B cell (primary cell): ENCODE data around the gene MSLN. TPM values are rescaled to one million over a fixed set of nuclear protein-coding genes. Genes with fewer than 3 reads are reported as not detected.

ENCODE experiments used
- ATAC-seq: fragments of 200-7000 bp; cut with Tn5 transposase; one replicate; pipeline ENCODE4 v1.10.0; 2021; ENCODE audit warnings: low read depth, mild to moderate bottlenecking, moderate number of reproducible peaks, moderate library complexity
- CTCF ChIA-PET: fragments of 350-600 bp; sonication (Branson Sonifier 250); formaldehyde crosslinking; loops from one replicate; lab custom pipeline; 2021; ENCODE audit warnings: antibody characterized with exemption, inconsistent platforms; lab: Charles Lee
- POLR2A ChIA-PET: fragments of 350-600 bp; sonication (Branson Sonifier 250); formaldehyde crosslinking; loops from one replicate; lab custom pipeline; 2021; ENCODE audit warnings: antibody characterized with exemption; lab: Charles Lee
- DNase-seq: peaks from one replicate; pipeline ENCODE4 v3.0.0; 2013
- H2AFZ ChIP-seq: 2 replicates; pipeline ENCODE4 v1.6.1; 2012; ENCODE audit warnings: mild to moderate bottlenecking, low read depth, low read length; ENCODE audit not compliant: insufficient read depth, poor library complexity, severe bottlenecking
- H3K27ac ChIP-seq, 2 donors: 1 replicate in 1 of 2; 2 replicates in 1 of 2; pipeline ENCODE4 v1.5.1; 2012 to 2013; ENCODE audit warnings: low read length in 2 of 2, mild to moderate bottlenecking in 2 of 2, moderate library complexity in 1 of 2
- H3K27me3 ChIP-seq, 4 experiments: fragments of 200-600 bp in 1 of 4; sonication (generic) in 1 of 4; replicated peaks in 1 of 4; 1 replicate in 2 of 4; 2 replicates in 2 of 4; pipeline versions ENCODE4 v1.6.1 to v1.7.0; 2013 to 2016; ENCODE audit warnings: low read length in 3 of 4, mild to moderate bottlenecking in 2 of 4, mixed read lengths in 1 of 4, moderate library complexity in 1 of 4; ENCODE audit not compliant: insufficient read depth in 4 of 4, control insufficient read depth in 3 of 4; ENCODE audit errors: control extremely low read depth in 1 of 4
- H3K36me3 ChIP-seq, 2 experiments: replicated peaks in 1 of 2; 1 replicate in 1 of 2; 2 replicates in 1 of 2; pipeline versions ENCODE4 v1.6.1 to v1.7.1; 2013; ENCODE audit warnings: low read length in 1 of 2; ENCODE audit not compliant: insufficient read depth in 2 of 2, control insufficient read depth in 1 of 2; ENCODE audit errors: control extremely low read depth in 1 of 2, extremely low read depth in 1 of 2
- H3K4me1 ChIP-seq, 2 donors: fragments of 200-600 bp in 1 of 2; sonication (generic) in 1 of 2; 1 replicate in 1 of 2; 2 replicates in 1 of 2; pipeline versions ENCODE4 v1.5.1 to v1.6.1; 2013 to 2017; ENCODE audit warnings: low read length in 2 of 2; ENCODE audit not compliant: control insufficient read depth in 2 of 2, insufficient read depth in 2 of 2
- H3K4me2 ChIP-seq: replicated peaks from 2 replicates; pipeline ENCODE3; 2012; ENCODE audit warnings: mild to moderate bottlenecking, low read depth, low read length; ENCODE audit not compliant: poor library complexity, severe bottlenecking
- H3K4me3 ChIP-seq, 5 experiments: fragments of 200-600 bp in 1 of 5; sonication (generic) in 1 of 5; 1 replicate in 3 of 5; 2 replicates in 2 of 5; pipeline versions ENCODE4 v1.5.1 to v1.7.0; 2011 to 2016; ENCODE audit warnings: low read length in 4 of 5, mild to moderate bottlenecking in 4 of 5, low read depth in 2 of 5, control low read depth in 1 of 5, moderate library complexity in 1 of 5; ENCODE audit not compliant: insufficient read depth in 1 of 5; ENCODE audit errors: control extremely low read depth in 1 of 5, extremely low read depth in 1 of 5
- H3K79me2 ChIP-seq: fragments of 200-600 bp; sonication (generic); one replicate; pipeline ENCODE4 v1.6.0; 2016; ENCODE audit warnings: low read length; ENCODE audit not compliant: control insufficient read depth, insufficient read depth
- H3K9ac ChIP-seq: fragments of 200-600 bp; sonication (generic); 2 replicates; pipeline ENCODE4 v1.6.1; 2017; ENCODE audit warnings: mild to moderate bottlenecking, low read length, moderate library complexity
- H3K9me3 ChIP-seq, 3 donors: one replicate each; pipeline versions ENCODE4 v1.6.1 to v1.7.1; 2013; ENCODE audit warnings: low read length in 2 of 3; ENCODE audit not compliant: control insufficient read depth in 2 of 3, insufficient read depth in 1 of 3; ENCODE audit errors: control extremely low read depth in 1 of 3
- H4K20me1 ChIP-seq: 2 replicates; pipeline ENCODE4 v1.6.0; 2012; ENCODE audit warnings: mild to moderate bottlenecking, low read length; ENCODE audit not compliant: insufficient read depth, control insufficient read depth, poor library complexity, severe bottlenecking
- H3K27ac Mint-ChIP-seq: one replicate; pipeline ENCODE4 v1.8.0; 2021; ENCODE audit warnings: mixed read lengths
- H3K27me3 Mint-ChIP-seq: one replicate; pipeline ENCODE4 v1.8.0; 2021; ENCODE audit warnings: mixed read lengths
- H3K4me1 Mint-ChIP-seq: one replicate; pipeline ENCODE4 v1.8.0; 2021; ENCODE audit warnings: mixed read lengths
- H3K4me3 Mint-ChIP-seq: one replicate; pipeline ENCODE4 v1.8.0; 2021; ENCODE audit warnings: mixed read lengths
- H3K9me3 Mint-ChIP-seq: one replicate; pipeline ENCODE4 v1.8.0; 2022; ENCODE audit warnings: mixed read lengths; ENCODE audit not compliant: insufficient read depth
- CTCF ChIP-seq: fragments of 200-600 bp; IDR thresholded peaks from one replicate; pipeline ENCODE4 v1.8.0; 2022; ENCODE audit warnings: antibody characterized with exemption, mild to moderate bottlenecking
- EZH2 ChIP-seq: IDR thresholded peaks from 2 replicates; pipeline ENCODE4 v1.6.1; 2012; ENCODE audit warnings: borderline replicate concordance, low read depth, mild to moderate bottlenecking, moderate library complexity, low read length; ENCODE audit not compliant: insufficient read depth, poor library complexity, severe bottlenecking
- WGBS: methylation state at CpG from one replicate; pipeline ENCODE4 v1.1.5; 2013; ENCODE audit warnings: missing lambda C conversion rate; ENCODE audit not compliant: insufficient coverage; 5-methylcytosine and 5-hydroxymethylcytosine counted together
- intact Hi-C: fragments of 100-400 bp; cut with micrococcal nuclease; formaldehyde crosslinking; loops from one replicate; pipeline ENCODE4 v1.10.0; 2022
- polyA plus RNA-seq: library from polyadenylated mRNA; depleted of rRNA; stranded (reverse); fragments of >200 nt; gene quantifications from 2 replicates; pipeline ENCODE4 v1.2.3, GENCODE V29; 2012
- total RNA-seq, 2 donors: library from RNA; stranded (reverse); fragments of 120-200 nt in 1 of 2; gene quantifications; 1 replicate in 1 of 2; 2 replicates in 1 of 2; pipeline versions ENCODE4 v1.2.3 to v1.2.4, GENCODE V29; 2013 to 2022

MSLN gene
- total and polyA plus RNA-seq, 2 donors (not counting 1 experiment from before 2014, with no cell fraction given): not detected

DNA sequence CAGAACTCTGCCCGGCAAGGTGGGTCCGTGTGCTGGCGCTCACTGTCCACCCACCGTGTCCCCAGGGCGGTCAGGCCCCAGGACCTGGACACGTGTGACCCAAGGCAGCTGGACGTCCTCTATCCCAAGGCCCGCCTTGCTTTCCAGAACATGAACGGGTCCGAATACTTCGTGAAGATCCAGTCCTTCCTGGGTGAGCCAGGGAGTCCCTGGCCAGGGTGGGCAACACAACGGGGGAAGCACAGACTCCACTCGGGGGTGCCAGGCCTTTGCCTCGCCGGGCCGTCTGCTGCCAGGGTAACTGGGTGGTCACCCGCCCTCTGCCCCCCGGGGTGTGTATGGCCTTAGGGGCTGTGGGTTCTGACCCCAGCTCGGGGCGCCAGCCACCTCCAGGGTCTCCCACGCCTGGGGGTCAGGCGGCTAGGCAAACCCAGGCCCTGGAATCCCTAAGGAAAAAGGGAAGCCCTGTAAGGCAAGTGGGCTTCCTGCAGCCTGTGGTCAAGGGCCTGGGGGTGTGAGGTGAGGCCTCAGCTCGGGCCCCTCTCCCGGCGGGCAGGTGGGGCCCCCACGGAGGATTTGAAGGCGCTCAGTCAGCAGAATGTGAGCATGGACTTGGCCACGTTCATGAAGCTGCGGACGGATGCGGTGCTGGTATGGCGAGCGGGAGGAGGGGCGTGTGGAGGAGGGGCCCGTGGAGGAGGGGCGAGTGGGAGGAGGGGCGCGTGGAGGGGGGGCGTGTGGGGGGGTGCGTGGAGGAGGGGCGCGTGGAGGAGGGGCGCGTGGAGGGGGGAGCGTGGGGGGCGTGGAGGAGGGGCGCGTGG is 6.5 kb downstream of the MSLN start:
- intact Hi-C loops: no loop called here
- no peaks in the 10 kb centered on the region for H3K9me3 Mint-ChIP-seq
- TF ChIP-seq EZH2 (no peak), CTCF (no peak)

GRCh38 chr16:767743-768235 is 7.3 kb downstream of the MSLN start:
- no peaks in the 10 kb centered on the region for H3K9me3 Mint-ChIP-seq
- Histone ChIP-seq H3K4me1 (peaks cover 0 to 3% of the 10 kb centered on the region in 2 donors), H3K4me2 (no peak overlapping the region), H3K9ac (no peak overlapping the region), H4K20me1 (no peaks in the 10 kb centered on the region), H3K79me2 (no peaks in the 10 kb centered on the region), H2AFZ (no peak overlapping the region), H3K27ac (no peak overlapping the region), H3K36me3 (no peaks in the 10 kb centered on the region), H3K27me3 (peaks cover 0 to 10% (median 0%) of the 10 kb centered on the region in 4 experiments), H3K4me3 (no peak overlapping the region), H3K9me3 (no peaks in the 10 kb centered on the region)
- H3K27ac Mint-ChIP-seq: no peak overlapping the region
- H3K4me3 Mint-ChIP-seq: no peak overlapping the region
- POLR2A ChIA-PET: no interaction called here
- no peaks in the 10 kb centered on the region for H3K4me1 Mint-ChIP-seq
- WGBS: 74% methylated on average over 3 of the region's 38 CpGs
- DNase-seq (no peak), ATAC-seq (no peak)
- CTCF ChIA-PET: no interaction called here
- TF ChIP-seq CTCF (no peak), EZH2 (no peak)
- intact Hi-C loops: no loop called here
- no peaks in the 10 kb centered on the region for H3K27me3 Mint-ChIP-seq

More for the DNA sequence above, 6.5 kb downstream of the MSLN start:
- Histone ChIP-seq H3K9me3 (no peaks in the 10 kb centered on the region), H3K27ac (no peak overlapping the region), H2AFZ (no peak overlapping the region), H3K36me3 (no peaks in the 10 kb centered on the region), H3K4me3 (no peak overlapping the region), H4K20me1 (no peaks in the 10 kb centered on the region), H3K4me2 (no peak overlapping the region), H3K4me1 (peaks cover 0 to 3% of the 10 kb centered on the region in 2 donors), H3K9ac (no peak overlapping the region), H3K79me2 (no peaks in the 10 kb centered on the region), H3K27me3 (peaks cover 0 to 10% (median 0%) of the 10 kb centered on the region in 4 experiments)
- Mint-ChIP-seq H3K27me3 (no peaks in the 10 kb centered on the region), H3K4me3 (no peak overlapping the region), H3K27ac (no peak overlapping the region), H3K4me1 (no peaks in the 10 kb centered on the region)
- POLR2A ChIA-PET: no interaction called here
- DNase-seq: no peak
- no peak for ATAC-seq
- CTCF ChIA-PET: no interaction called here
- 79% methylated on average over 28 of the region's 48 CpGs for WGBS
